ENCODE measurements around the gene RNF207.

GRCh38 chr1:6174621-6175410, 31.1 kb upstream of the RNF207 start:
- TF ChIP-seq POLR2A (IDR thresholded peaks at IDR 0.05) (no peak), CTCF (IDR thresholded peaks at IDR 0.05) (no peak)
